HL-60 (cell line): ENCODE measurements around the gene E2F3.

Experiments used
- CTCF ChIP-seq: IDR thresholded peaks from one replicate; pipeline ENCODE4 v1.5.1; 2011; ENCODE audit warnings: low read length, control low read depth, inconsistent platforms; ENCODE audit not compliant: insufficient read depth
- GABPA ChIP-seq: IDR thresholded peaks from 2 replicates; pipeline ENCODE4 v1.6.1; 2012; ENCODE audit warnings: low read depth
- POLR2AphosphoS5 ChIP-seq: IDR thresholded peaks from 2 replicates; pipeline ENCODE4 v1.6.1; 2012; ENCODE audit warnings: low read depth
- REST ChIP-seq: IDR thresholded peaks from 2 replicates; pipeline ENCODE4 v1.6.1; 2012; ENCODE audit warnings: low read depth; ENCODE audit not compliant: insufficient replicate concordance
- SPI1 ChIP-seq: IDR thresholded peaks from 2 replicates; pipeline ENCODE4 v1.6.1; 2012; ENCODE audit warnings: low read depth, mild to moderate bottlenecking, borderline replicate concordance

GRCh38 chr6:20481281-20481680, 79.6 kb downstream of the E2F3 start:
- TF ChIP-seq CTCF (no peak), POLR2AphosphoS5 (no peak), REST (no peak), GABPA (no peak), SPI1 (no peak)
